Measurements from ENCODE around the gene PTPRF.

DNA sequence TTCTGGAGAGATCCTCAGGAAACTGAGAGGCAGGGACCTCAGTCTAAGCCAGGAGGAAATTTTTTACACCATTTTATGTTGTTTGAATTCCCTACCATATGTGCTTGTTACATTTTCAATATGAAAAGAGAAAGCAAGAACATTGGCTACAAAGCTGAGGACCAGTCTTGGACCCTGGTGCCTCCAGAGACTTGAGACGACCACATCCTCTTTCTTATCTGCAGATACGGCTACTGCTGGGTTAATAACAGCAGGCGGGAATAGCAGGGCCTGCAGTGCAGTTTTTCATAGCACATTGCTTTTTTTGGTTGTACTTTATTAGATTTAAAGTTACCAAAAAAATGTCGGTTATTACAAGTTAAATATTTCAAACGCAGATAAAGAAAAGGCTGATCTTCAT, 123.2 kb downstream of the PTPRF start:
- TF ChIP-seq, protein P1, sequence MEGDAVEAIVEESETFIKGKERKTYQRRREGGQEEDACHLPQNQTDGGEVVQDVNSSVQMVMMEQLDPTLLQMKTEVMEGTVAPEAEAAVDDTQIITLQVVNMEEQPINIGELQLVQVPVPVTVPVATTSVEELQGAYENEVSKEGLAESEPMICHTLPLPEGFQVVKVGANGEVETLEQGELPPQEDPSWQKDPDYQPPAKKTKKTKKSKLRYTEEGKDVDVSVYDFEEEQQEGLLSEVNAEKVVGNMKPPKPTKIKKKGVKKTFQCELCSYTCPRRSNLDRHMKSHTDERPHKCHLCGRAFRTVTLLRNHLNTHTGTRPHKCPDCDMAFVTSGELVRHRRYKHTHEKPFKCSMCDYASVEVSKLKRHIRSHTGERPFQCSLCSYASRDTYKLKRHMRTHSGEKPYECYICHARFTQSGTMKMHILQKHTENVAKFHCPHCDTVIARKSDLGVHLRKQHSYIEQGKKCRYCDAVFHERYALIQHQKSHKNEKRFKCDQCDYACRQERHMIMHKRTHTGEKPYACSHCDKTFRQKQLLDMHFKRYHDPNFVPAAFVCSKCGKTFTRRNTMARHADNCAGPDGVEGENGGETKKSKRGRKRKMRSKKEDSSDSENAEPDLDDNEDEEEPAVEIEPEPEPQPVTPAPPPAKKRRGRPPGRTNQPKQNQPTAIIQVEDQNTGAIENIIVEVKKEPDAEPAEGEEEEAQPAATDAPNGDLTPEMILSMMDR (IDR thresholded peaks at IDR 0.05) = no peak
- TF ChIP-seq POLR2A (IDR thresholded peaks at IDR 0.05) = no peak

Measured in esophagus squamous epithelium (tissue), 4 donors.